Smooth muscle cell (in vitro differentiated cells): ENCODE results near the gene MDFIC2. TPM values are rescaled to one million over a fixed set of nuclear protein-coding genes. Genes with fewer than 3 reads are reported as not detected.

Experiments
- DNase-seq: peaks from one replicate; lab custom pipeline; 2025; ENCODE audit not compliant: unreplicated experiment; lab: John Stamatoyannopoulos, UW
- H2AFZ ChIP-seq: fragments of 200-600 bp; sonication (generic); 2 replicates; pipeline ENCODE4 v1.6.0; 2016; ENCODE audit warnings: antibody characterized with exemption, low read depth, mild to moderate bottlenecking
- H3F3A ChIP-seq: fragments of 200-600 bp; sonication (generic); 2 replicates; pipeline ENCODE4 v1.6.0; 2017; ENCODE audit warnings: antibody characterized with exemption, low read depth
- H3K27ac ChIP-seq: fragments of 200-600 bp; sonication (generic); 2 replicates; pipeline ENCODE4 v1.5.1; 2016; ENCODE audit warnings: low read depth, mild to moderate bottlenecking
- H3K27me3 ChIP-seq: fragments of 200-600 bp; sonication (generic); 2 replicates; pipeline ENCODE4 v1.6.1; 2016; ENCODE audit warnings: low read depth, mild to moderate bottlenecking
- H3K36me3 ChIP-seq: fragments of 200-600 bp; sonication (generic); 2 replicates; pipeline ENCODE4 v1.5.1; 2016; ENCODE audit warnings: low read depth
- H3K4me1 ChIP-seq: fragments of 200-600 bp; sonication (generic); 2 replicates; pipeline ENCODE4 v1.5.1; 2016; ENCODE audit warnings: low read depth
- H3K4me2 ChIP-seq: fragments of 200-600 bp; sonication (generic); 2 replicates; pipeline ENCODE4 v1.6.0; 2016; ENCODE audit warnings: mild to moderate bottlenecking
- H3K4me3 ChIP-seq: fragments of 200-600 bp; sonication (generic); 2 replicates; pipeline ENCODE4 v1.5.1; 2016; ENCODE audit warnings: mild to moderate bottlenecking
- H3K79me2 ChIP-seq: fragments of 200-600 bp; sonication (generic); 2 replicates; pipeline ENCODE4 v1.6.0; 2016; ENCODE audit warnings: low read depth, mild to moderate bottlenecking
- H3K9ac ChIP-seq: fragments of 200-600 bp; sonication (generic); 2 replicates; pipeline ENCODE4 v1.6.0; 2016; ENCODE audit warnings: low read depth
- H3K9me3 ChIP-seq: fragments of 200-600 bp; sonication (generic); replicated peaks from 2 replicates; pipeline ENCODE4 v1.5.1; 2016; ENCODE audit warnings: low read depth
- H4K20me1 ChIP-seq: fragments of 200-600 bp; sonication (generic); 2 replicates; pipeline ENCODE4 v1.6.0; 2016; ENCODE audit warnings: low read depth
- CTCF ChIP-seq: fragments of 200-600 bp; sonication (generic); IDR thresholded peaks from 2 replicates; pipeline ENCODE4 v1.5.1; 2017; ENCODE audit warnings: borderline replicate concordance, mild to moderate bottlenecking, antibody characterized with exemption; ENCODE audit not compliant: insufficient read depth, poor library complexity, severe bottlenecking
- WGBS: methylation state at CpG from one replicate; pipeline ENCODE4 v1.1.7; 2016; ENCODE audit warnings: low lambda C conversion rate; 5-methylcytosine and 5-hydroxymethylcytosine counted together
- polyA plus RNA-seq: library from polyadenylated mRNA; unstranded; fragments of >200 nt; fragmentation: Nextera tagmentation; extraction: Ambion mirVana; gene quantifications from 2 replicates; pipeline ENCODE4 v1.2.1, GENCODE V29; 2016
- total RNA-seq: library from RNA; depleted of rRNA; stranded (reverse); fragments of >200 nt; gene quantifications from 2 replicates; pipeline ENCODE4 v1.2.3, GENCODE V29; 2014

MDFIC2 gene
- total and polyA plus RNA-seq, 2 experiments from 2014 or later: not detected

GRCh38 chr3:70245746-70246525, 66.5 kb downstream of the MDFIC2 start:
- WGBS: 67% methylated on average over 4 of the region's 4 CpGs
- Histone ChIP-seq H3K9me3 (no peaks in the 10 kb centered on the region), H3K79me2 (no peaks in the 10 kb centered on the region), H3K4me2 (no peak overlapping the region), H4K20me1 (no peaks in the 10 kb centered on the region), H3F3A (no peaks in the 10 kb centered on the region), H2AFZ (no peak overlapping the region), H3K4me1 (peaks cover 8% of the 10 kb centered on the region), H3K9ac (no peak overlapping the region), H3K4me3 (no peak overlapping the region), H3K27ac (no peak overlapping the region), H3K27me3 (no peaks in the 10 kb centered on the region), H3K36me3 (no peaks in the 10 kb centered on the region)
- TF ChIP-seq CTCF: no peak
- DNase-seq: no peak

GRCh38 chr3:70244422-70244821, 68.0 kb downstream of the MDFIC2 start:
- Histone ChIP-seq H3K27me3 (no peaks in the 10 kb centered on the region), H3K4me3 (no peak overlapping the region), H3K4me1 (peaks cover 8% of the 10 kb centered on the region), H2AFZ (no peak overlapping the region), H3K4me2 (no peak overlapping the region), H3K9ac (no peak overlapping the region), H3K36me3 (no peaks in the 10 kb centered on the region), H3K27ac (no peak overlapping the region), H3K79me2 (no peaks in the 10 kb centered on the region), H4K20me1 (no peaks in the 10 kb centered on the region), H3K9me3 (no peaks in the 10 kb centered on the region), H3F3A (no peaks in the 10 kb centered on the region)
- no peak for DNase-seq
- WGBS: 92% methylated on average over 2 of the region's 2 CpGs
- TF ChIP-seq CTCF: no peak

GRCh38 chr3:70242297-70242882, 70.0 kb downstream of the MDFIC2 start:
- 72% methylated on average over 2 of the region's 2 CpGs for WGBS
- Histone ChIP-seq H4K20me1 (no peaks in the 10 kb centered on the region), H3K36me3 (no peaks in the 10 kb centered on the region), H2AFZ (no peak overlapping the region), H3K4me3 (no peak overlapping the region), H3F3A (no peaks in the 10 kb centered on the region), H3K4me2 (no peak overlapping the region), H3K4me1 (peaks cover 8% of the 10 kb centered on the region), H3K9ac (no peak overlapping the region), H3K27ac (no peak overlapping the region), H3K27me3 (no peaks in the 10 kb centered on the region), H3K9me3 (no peaks in the 10 kb centered on the region), H3K79me2 (no peaks in the 10 kb centered on the region)
- DNase-seq: no peak
- TF ChIP-seq CTCF: no peak
